Mucosa of gallbladder (tissue), 1 donor: ENCODE data around the gene PRLHR. TPM values are rescaled to one million over a fixed set of nuclear protein-coding genes. Genes with fewer than 3 reads are reported as not detected.

Experiments used
- DNase-seq: peaks from one replicate; pipeline ENCODE4 v3.0.0-alpha.2; 2020; ENCODE audit warnings: low spot score
- total RNA-seq: library from RNA; stranded (reverse); gene quantifications from one replicate; pipeline ENCODE4 v1.2.1, GENCODE V29; 2021
- donor health status: DM: no; HTN: no; CAD: no.

Gene PRLHR
- total RNA-seq, 1 donor from 2014 or later, result 0.17 TPM

DNA sequence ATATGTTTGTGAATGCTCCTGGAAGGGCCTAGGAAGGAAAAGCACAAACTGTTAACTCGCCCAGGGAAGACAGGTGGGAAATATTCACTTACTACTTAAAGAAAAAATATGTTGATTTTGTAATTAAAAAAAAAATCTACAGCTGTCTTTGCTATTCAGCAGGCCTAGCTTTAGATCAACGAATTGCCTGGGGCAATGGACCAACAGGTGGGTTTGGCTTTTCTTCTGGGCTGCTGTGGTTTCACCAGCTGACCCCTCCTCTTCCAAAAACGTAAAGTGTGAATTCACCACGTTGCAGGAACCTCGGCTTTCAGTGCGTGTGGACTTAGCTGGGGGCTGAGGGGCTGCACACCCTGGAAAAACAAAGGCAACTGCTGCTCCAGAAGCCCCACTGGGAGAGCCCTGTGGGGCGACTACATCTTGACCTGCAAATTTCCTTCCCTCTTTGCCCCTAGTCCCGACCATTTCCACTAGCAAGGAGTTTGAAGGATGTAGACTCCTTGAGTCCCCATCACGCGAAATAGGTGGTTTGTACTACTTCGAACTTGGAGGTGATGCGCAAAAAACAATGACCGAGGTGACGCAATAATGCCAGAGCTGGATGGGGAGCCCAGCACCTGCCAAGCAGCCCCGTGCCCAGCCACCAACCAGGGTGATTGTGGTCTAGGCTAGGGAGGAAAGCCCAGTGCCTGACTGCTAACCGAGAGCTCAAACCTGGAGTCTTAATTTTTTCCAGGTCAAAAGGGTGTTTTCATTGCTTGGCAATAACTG lies 7.4 kb downstream of the PRLHR start:
- DNase-seq, result no peak

GRCh38 chr10:118586911-118587310 lies 8.5 kb downstream of the PRLHR start:
- DNase-seq, result no peak

- no peak for DNase-seq
Measured at GRCh38 chr10:118585794-118586193, 9.7 kb downstream of the PRLHR start.

DNA sequence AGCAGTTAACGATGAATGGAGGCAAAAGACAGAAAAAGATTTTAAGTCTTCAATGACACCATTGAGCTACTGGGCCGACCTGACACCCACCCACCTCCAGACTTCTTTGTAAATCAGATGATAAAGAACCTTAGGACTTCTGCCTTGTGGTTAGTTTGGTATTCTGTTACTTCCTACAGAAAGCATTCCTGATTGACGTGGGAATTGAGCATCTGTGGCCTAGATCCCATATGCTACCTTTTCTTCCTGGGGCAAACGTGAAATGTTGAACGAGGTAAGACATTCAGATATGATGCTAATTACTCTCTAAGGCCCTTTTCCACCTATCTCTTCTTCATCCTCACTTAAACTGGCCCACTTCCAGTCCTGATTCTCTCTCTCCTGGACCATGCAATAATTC lies 10.2 kb downstream of the PRLHR start:
- no peak for DNase-seq

GRCh38 chr10:118584181-118584954 lies 11.1 kb downstream of the PRLHR start:
- no peak for DNase-seq

GRCh38 chr10:118583611-118584010 lies 11.8 kb downstream of the PRLHR start:
- no peak for DNase-seq

GRCh38 chr10:118582511-118582910 lies 12.9 kb downstream of the PRLHR start:
- no peak for DNase-seq

DNA sequence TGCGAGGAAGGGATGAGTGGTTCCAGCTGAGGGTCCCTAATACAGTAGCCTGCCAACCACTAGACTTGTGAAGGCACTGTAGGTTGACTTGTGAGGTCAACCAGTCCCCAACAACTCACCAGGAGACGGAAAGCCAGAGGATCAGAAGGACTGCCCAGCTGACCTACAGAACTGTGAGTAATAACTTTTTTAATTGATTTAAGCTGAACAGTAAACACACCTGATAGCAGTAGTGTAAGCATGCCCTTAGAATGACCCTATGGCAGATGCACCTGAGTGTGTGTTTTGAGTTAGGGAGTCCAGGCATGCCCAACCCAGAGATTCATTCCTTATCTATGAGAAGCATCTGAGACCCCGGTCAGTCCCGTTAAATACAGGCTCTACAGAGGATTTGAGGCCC lies 14.1 kb downstream of the PRLHR start:
- DNase-seq, result no peak

DNA sequence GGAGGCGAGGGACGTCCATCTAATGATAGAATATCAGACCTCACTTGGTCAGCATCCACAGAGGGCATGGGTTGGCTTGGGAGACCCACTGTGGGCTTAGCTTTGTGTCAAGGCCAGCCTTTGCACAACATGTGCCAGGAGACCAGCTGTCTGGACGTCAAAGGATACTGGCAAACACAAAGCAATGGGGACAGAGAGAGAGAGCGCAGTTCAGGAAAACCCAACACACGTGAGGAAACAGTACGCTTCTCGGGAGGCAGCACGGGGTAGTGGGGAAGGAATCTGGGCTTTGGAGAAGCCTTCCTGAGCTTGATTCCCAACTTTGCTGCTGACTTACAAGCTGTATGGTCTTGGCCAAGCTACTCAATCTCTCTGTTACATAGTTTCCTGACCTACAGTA lies 14.7 kb downstream of the PRLHR start:
- DNase-seq, result no peak

GRCh38 chr10:118573512-118573911 lies 21.9 kb downstream of the PRLHR start:
- no peak for DNase-seq

- no peak for DNase-seq
Measured at GRCh38 chr10:118572256-118573041, 23.0 kb downstream of the PRLHR start.

GRCh38 chr10:118571123-118571522 lies 24.3 kb downstream of the PRLHR start:
- DNase-seq, result no peak

GRCh38 chr10:118570591-118570990 lies 24.9 kb downstream of the PRLHR start:
- no peak for DNase-seq

DNA sequence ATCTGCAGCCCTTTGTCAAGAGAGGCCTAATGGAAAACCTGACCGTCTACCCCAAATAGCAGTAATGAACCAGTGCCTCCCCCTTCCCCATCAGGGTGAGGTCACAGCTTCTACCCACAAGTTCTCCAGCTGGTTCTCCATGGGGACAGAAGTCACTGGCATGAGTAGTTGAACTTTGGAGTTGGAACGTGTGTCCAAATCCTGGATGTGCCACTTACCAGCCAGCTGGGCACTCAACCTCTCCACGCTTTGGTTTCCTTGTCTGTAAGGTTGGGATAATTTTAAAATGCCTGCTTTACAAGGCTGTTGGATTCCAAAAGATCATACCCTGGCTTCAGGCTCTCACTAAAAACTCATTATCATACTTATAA lies 25.6 kb downstream of the PRLHR start:
- DNase-seq, result no peak

- no peak for DNase-seq
Measured at GRCh38 chr10:118569241-118569881, 26.1 kb downstream of the PRLHR start.

DNA sequence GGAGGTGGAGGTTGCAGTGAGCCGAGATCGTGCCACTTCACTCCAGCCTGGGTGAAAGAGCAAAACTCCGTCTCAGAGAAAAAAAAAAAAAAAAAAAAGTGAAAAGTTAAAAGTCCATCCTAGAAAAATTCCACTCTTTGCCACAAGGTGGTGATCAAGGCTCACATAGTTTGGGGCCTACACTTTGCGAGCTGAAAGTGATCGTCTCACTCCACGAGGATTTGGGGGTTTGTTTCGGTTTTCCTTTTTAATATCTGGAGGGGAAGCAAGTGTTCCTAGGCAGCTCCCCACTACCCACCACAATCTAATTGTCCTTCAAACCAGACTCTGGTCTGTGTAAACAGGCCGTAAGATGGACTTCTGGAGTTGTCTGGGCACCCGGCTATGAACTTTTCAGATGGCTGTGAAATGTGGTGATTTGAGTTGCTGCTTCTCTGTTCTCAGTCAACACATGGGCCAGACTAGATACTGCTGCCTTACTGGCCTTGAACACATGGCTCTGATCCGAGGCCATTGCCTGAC lies 27.1 kb downstream of the PRLHR start:
- DNase-seq, result peak; percentile 69

DNA sequence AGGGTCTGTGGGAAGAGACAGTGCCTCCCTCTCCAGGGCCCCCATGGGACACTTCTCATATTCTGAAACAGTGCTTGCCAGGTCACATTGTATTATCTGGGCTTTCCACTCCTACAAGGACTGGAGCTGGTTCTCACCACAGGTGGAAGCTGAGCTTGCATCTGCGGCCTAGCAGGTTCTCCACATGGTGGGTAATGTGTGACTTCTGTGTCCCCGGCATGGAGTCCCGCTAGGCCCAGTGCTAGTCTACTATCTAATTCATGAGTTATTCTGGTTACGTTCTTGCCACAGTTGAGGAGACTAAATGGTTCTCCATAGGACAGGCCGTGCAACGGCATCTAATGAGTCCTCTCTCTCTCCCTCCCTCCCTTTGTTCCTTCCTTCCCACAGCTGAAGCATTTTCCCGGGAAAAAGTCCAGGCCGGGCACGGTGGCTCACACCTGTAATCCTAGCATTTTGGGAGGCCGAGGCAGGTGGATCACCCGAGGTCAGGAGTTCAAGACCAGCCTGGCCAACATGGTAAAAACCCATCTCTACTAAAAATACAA lies 27.7 kb downstream of the PRLHR start:
- no peak for DNase-seq

GRCh38 chr10:118566911-118567310 lies 28.5 kb downstream of the PRLHR start:
- DNase-seq, result no peak

DNA sequence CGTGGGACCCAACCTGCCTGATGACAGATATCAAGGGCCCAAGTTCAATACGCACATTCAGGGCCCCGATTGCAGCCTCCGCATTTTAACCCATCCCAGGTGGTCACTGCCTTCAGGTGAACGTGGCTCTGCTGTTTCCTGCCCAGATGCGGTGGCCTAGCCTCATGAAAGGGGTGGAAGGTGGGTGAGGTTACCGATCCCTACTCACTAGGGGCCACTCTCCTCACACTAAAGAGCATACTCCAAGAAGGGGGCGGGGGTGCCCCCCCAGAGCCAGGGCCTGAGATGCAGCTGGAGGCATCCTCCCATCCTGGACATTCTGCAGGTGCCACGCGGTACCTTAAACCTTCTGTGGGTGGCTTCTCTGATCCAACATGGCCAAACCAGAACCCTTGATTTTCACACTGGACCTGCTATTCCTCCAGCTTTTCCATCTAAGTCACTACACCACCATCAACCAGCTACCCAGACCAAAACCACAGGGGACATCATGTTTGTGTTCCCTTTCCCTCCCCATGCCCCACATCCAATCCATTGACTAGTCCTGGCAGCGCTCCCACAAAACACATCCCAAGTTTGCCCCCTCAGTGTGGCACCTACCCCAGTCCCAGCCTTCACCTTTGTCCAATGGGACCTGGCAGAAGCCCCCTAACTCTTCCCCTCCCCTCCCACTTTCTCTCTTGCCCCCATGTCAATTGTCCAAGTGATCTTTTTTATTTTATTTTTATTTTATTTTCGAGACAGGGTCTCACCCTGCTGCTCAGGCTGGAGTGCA lies 30.0 kb downstream of the PRLHR start:
- no peak for DNase-seq

GRCh38 chr10:118564652-118565051 lies 30.8 kb downstream of the PRLHR start:
- DNase-seq, result no peak

- no peak for DNase-seq
Measured at GRCh38 chr10:118564114-118564513, 31.3 kb downstream of the PRLHR start.
